Astrocyte (in vitro differentiated cells and primary cell): ENCODE results near the gene TMEM141.

Source experiments
- CTCF ChIP-seq: IDR thresholded peaks from 2 replicates; pipeline ENCODE4 v1.5.1; 2011; ENCODE audit warnings: low read depth, mild to moderate bottlenecking, inconsistent platforms, low read length, moderate library complexity; ENCODE audit not compliant: insufficient read depth
- EZH2 ChIP-seq: IDR thresholded peaks from 2 replicates; pipeline ENCODE4 v1.6.1; 2012; ENCODE audit warnings: mild to moderate bottlenecking, low read length, inconsistent platforms; ENCODE audit not compliant: insufficient read depth

- TF ChIP-seq EZH2 (no peak), CTCF (no peak)
Measured at GRCh38 chr9:136835162-136835931, 44.2 kb downstream of the TMEM141 start.
